ENCODE data around the gene FGFRL1.

GRCh38 chr4:1004071-1004418 is 7.4 kb upstream of the FGFRL1 start:
- TF ChIP-seq CTCF (IDR thresholded peaks at IDR 0.05): no peak
- no peak for TF ChIP-seq POLR2A (IDR thresholded peaks at IDR 0.05)

Measured in breast epithelium (tissue), 3 donors.